ENCODE data around the gene DPP7.

DPP7 gene
- total RNA-seq: 91.3 to 157 (median 130) reads per million in 4 donors

DNA sequence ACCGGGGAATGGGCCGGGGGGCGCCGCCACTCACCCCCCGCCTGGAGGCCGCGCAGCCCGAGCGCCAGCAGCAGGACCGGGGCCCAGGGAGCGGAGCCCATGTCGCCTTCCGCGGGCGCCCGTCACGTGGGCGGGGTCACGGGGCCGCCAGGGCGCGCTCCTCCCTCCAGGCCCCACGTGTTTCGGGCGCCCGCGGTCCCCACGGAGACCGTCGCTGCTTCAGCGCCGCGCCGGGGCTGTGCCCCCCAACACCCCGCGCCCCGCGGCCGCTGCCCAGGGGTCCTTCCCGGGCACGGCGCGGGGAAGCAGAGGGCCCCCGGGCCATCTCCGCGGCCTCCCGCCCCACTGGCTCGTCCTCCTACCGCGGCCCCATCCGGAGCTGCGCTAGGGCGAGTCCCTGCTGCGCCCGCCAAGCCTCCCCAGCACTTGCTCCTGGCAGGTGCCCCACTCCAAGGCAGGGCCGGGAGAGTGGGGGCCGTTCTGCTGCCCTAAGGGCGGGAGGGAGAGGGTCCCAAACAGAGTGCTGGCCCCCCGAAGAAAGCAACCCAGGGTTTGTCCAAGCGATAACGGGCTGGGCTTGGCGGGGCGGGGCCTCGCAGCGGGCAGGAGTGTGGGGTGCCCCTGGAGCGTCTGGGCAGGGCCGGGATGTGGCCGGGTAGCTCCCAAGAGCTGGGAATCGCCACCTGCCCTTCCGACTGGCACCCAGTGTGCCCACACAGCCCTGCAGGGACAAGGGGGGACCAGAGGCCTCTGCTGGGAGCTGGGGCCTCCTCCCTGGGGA lies at the start of gene DPP7:
TSS of gene DPP7 (minus strand) at position 121 of the 781 bp plus-strand sequence. CDS start at position 101, 20 bp downstream.
- DNase-seq: peak; percentile 66 to 82 (median 73)

DNA sequence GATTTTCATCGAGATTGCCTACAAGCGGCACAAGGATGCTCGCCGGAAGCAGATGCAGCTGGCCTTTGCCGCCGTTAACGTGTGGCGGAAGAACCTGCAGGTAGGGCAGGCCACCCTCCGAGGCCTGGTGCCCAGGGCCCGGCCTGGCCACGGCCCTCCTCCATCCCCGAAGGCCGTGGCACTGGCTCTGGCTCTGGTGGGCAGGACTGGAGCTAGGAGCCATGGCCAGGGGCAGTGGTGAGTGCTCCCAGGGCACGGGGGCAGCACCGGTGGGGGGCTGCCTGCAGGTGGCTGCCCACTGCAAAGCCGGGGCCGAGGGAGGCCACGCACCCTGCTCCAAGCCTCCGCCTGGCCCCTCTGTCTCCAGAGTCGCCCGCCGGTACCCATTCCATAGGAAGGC lies 49.3 kb upstream of the DPP7 start:
- no peak for DNase-seq

DNA sequence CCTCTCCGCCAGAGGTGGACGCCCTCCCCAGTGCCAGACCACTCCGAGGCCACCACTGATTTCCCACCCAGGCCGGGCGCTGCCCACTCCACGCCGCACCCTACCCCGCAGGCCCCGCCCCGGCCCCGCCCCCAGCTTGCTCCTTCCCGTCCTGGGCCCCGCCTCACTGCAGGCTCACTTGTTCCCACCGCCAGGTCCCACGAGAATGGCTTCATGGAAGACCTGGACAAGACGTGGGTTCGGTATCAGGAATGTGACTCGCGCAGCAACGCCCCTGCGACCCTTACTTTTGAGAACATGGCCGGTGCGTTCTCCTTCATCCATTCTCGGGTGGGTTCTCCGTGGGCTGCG lies 48.8 kb upstream of the DPP7 start:
- DNase-seq: no peak

DNA sequence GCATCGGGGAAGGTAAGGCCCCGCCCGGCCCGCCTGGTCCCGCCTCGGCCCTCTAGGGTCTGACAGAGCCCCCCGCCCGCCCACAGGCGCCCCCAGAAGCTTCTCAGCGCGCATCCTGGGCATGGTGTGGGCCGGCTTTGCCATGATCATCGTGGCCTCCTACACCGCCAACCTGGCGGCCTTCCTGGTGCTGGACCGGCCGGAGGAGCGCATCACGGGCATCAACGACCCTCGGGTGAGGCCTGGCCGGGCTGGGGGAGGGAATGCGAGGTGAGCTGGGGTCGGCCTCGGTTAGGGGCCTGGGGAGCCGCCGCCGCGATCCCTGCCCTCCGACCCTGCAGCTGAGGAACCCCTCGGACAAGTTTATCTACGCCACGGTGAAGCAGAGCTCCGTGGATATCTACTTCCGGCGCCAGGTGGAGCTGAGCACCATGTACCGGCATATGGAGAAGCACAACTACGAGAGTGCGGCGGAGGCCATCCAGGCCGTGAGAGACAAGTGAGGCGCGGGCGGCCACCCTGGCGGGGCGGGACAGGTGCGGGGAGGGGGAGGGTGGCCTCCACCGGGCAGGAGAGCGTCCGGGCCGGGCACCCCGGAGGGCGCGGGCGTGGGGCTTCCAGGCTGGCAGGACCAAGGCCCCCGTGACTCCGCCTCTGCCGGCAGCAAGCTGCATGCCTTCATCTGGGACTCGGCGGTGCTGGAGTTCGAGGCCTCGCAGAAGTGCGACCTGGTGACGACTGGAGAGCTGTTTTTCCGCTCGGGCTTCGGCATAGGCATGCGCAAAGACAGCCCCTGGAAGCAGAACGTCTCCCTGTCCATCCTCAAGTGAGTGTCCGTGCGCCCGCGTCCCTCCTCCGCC lies 48.2 kb upstream of the DPP7 start:
- no peak for DNase-seq

DNA sequence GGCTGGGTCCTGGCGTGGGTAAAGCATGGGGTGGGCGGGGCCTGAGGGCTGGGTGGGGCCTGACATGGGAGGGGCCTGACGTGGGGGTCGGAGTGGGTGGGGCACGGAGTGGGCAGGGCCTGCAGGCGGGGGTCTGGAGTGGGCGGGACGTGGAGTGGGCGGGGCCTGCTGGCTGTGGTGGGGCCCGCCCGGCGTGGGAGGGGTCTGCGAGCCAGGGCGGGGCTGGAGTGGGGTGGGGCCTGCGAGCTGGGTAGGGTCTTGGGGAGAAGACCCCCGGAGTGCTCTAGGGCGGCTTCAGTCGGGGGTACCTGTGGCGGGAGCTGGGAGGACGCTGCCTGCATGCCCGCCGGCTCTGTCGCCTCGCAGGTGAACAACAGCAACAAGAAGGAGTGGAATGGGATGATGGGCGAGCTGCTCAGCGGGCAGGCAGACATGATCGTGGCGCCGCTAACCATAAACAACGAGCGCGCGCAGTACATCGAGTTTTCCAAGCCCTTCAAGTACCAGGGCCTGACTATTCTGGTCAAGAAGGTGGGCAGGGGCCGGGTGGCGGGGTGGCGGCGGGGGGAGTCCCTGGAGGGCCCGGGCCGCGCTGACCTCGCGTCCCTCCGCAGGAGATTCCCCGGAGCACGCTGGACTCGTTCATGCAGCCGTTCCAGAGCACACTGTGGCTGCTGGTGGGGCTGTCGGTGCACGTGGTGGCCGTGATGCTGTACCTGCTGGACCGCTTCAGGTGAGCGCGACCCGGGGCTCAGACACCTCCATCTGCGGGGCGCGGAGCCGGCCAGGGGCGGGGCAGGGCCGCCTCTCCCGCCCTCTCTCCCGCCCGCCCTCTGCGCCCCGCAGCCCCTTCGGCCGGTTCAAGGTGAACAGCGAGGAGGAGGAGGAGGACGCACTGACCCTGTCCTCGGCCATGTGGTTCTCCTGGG lies 47.3 kb upstream of the DPP7 start:
- DNase-seq: no peak

DNA sequence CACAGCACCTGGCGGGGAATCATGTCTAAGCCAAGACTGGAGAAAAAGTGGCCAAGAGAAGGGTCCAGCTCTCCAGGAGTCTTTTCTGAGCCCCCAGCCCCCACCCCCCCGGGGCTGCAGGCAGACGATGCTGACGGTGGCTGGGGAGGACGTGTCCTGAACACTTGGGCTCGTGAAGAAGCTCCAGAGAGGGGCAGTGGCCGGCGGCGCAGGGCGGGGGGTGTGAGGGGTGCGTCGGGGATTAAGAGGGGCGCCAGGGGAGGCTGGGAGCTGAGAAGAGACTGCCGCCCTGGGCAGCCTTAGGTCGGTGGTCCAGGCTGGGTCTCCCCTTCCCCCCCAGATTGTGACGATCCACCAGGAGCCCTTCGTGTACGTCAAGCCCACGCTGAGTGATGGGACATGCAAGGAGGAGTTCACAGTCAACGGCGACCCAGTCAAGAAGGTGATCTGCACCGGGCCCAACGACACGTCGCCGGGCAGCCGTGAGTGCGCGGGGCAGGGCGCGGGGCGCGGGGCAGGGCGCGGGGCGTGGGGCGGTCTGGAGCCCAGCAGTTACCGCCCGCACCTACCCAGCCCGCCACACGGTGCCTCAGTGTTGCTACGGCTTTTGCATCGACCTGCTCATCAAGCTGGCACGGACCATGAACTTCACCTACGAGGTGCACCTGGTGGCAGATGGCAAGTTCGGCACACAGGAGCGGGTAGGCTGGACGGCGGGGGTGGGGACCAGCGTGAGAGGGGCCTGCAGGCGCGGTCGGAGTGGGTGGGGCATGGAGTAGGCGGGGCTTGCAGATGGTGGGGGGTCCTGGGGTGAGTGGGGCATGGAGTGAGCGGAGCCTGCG lies 46.4 kb upstream of the DPP7 start:
- no peak for DNase-seq

DNA sequence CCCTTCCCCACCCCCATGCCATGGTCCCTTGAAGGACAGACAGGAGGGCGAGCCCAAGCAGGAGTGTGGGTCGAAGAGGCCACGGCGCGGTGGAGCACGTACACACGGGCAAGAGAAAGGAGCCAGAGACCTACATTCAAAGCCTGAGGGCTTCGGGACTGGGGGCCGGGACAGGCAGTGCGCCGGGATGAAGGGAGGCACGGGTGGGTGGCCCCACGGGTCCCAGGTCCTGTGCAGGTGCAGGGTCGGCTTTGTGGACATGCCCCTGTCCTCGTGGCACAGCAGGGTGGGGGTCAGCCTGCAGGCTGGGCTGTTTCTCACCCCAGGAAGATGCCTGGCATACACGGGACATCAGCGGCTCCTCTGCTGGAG lies 45.5 kb upstream of the DPP7 start:
- DNase-seq: no peak

DNA sequence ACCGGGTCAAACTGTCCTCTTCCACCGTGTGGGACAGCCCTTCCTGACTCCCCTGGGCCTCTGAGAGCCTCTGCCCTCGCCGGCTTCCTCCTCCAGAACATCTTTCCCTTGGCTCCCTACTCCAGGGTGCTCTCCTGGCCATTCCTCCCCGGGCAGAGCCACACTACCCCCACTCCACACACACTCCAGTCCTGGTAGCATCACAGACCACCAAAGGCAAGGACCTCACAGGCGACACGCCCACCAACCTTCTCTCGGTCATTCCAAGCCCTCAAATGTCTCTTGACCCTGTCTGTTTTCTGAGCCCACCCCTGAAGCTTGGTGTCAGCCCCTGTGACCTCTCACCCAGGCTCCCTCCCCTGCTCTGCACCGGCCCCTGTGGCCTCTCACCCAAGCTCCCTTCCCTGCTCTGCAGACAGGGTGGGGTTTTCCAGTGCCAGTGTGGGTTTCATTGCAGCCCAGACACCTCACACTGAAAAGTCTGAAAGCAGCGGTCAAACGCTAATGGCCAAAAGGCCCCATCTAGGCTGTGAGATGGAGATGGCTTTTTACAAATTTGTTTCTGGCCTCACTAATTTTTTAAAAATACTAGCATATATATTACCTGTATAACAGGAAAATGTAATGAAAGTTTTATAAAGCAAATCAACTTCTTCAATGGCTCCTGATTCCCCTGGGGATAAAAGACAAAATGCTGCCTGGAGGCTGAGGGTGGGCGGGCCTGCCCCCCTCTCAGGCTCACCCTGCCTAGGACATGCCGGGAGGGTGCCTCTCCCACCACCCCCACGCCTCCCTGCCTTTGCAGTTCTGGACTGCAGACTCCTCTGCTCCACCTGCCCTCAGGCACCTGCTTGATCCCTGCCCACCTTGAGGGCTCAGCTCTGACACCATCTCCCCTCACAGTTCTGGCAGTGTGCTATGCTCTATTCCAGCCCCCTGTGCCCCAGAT lies 44.8 kb upstream of the DPP7 start:
- no peak for DNase-seq

DNA sequence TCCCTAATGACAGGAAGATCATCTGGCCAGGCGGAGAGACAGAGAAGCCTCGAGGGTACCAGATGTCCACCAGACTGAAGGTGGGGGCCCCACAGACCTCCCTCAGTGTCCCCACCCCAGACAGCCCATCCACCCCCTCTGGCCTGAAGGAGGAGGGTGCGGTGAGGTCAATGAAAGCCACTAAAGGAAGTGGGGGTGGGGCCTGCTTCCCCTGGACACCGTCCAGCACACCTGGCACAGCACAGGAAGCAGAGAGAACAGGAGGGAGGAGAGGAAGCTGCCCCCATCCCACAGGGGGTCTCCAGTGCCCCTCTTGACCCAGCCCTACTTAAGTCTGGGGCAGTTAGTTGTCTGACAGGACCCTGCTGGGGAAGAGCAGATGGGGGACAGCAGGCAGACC lies 44.1 kb upstream of the DPP7 start:
- no peak for DNase-seq

DNA sequence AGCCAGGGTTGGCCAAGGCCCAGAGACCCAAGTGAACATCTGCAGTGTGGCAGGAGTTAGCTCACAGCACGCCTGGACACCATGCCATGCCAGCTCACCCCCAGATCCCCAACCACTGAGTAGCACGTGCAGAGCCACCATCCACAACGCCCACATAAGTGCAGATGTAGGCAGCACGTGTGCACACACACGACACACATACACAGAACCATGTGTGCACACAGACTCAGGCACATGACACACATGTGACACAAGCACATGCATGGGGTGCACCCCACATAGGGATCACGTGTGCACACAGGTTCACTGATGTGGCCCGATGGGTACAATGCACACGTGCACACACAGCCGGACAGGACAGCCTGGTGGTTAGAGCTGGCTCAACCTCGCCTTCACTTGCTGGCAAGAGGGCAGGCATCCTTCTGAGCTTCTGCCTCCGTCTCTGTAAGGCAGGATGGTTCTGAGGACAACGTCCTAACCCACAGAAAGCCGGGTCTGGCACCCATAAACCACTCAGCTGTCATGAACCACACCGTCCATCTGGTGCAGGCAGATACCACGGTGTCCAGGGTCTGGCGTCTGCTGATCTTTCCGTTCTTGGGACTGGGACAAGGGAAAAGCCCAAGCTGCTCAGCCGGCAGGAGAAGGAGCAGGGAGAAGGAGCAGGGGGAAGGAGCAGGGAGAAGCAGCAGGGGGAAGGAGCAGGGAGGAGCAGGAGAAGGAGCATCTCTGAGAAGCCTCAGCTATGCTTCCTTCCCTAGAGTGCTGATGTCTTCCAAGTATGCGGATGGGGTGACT lies 43.3 kb upstream of the DPP7 start:
- no peak for DNase-seq

DNA sequence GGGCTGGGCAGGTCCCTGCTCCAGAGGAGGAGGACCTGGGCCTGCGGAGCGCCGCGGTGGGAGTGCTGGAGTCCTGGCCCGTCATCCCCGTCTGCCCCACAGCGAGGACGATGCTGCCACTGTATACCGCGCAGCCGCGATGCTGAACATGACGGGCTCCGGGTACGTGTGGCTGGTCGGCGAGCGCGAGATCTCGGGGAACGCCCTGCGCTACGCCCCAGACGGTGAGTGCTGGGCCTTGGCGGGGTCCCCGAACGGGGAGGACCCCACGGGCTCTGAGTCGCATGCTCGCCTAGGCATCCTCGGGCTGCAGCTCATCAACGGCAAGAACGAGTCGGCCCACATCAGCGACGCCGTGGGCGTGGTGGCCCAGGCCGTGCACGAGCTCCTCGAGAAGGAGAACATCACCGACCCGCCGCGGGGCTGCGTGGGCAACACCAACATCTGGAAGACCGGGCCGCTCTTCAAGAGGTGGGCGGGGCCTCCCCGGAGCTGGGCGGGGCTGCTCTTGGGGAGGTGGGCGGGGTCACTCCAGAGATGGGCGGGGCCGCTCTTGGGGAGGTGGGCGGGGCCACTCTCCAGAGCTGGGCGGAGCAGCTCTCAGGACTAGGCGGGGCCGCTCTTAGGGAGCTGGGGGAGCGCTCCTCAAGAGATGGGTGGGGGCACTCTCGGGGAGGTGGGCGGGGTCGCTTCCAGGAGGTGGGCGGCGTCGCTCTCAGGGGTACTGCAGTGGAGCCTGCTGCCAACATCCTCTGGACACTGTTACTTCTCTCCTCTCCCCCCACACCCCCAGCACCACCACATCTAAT lies 42.2 kb upstream of the DPP7 start:
- DNase-seq: peak in 4 of 5 donors; percentile 42 to 51 (median 48)

DNA sequence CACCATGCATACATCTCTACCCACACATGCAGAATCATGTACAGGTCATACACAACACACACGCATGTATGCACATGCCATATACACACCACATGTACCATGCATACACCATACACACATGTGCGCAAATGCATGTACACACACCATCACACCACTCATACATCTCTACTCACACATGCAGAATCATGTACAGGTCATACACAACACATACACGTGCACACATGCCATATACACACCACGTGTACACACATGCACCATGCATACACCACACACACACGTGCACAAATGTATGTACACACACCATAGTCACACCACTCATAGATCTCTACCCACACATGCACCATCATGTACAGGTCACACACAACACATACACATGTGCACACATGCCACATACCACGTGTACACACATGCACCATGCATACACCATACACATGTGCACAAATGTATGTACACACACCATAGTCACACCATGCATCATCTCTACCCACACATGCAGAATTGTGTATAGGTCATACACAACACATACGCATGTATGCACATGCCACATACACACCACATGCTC lies 38.4 kb upstream of the DPP7 start:
- DNase-seq: no peak

DNA sequence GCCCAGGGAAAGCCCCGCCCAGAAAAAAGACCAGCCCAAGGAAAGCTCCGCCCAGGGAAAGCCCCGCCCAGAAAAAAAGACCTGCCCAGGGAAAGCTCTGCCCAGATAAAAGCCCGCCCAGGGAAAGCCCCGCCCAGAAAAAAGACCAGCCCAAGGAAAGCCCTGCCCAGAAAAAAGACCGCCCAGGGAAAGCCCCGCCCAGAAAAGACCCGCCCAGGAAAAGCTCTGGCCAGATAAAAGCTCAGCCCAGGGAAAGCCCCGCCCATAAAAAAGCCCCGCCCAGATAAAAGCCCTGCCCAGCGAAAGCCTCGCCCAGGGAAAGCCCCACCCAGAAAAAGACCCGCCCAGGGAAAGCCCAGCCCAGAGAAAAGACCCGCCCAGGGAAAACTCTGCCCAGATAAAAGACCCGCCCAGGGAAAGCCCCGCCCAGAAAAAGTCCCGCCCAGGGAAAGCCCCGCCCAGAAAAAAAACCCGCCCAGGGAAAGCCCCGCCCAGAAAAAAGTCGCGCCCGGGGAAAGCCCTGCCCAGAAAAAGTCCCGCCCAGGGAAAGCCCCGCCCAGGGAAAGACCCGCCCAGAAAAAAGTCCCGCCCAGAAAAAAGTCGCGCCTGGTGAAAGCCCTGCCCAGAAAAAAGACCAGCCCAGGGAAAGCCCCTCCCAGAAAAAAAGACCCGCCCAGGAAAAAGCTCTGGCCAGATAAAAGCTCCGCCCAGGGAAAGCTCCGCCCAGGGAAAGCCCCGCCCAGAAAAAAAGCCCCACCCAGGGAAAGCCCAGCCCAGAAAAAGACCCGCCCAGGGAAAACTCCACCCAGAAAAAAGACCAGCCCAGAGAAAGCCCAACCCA lies 36.3 kb upstream of the DPP7 start:
- DNase-seq: peak in 1 of 5 donors; percentile 63

DNA sequence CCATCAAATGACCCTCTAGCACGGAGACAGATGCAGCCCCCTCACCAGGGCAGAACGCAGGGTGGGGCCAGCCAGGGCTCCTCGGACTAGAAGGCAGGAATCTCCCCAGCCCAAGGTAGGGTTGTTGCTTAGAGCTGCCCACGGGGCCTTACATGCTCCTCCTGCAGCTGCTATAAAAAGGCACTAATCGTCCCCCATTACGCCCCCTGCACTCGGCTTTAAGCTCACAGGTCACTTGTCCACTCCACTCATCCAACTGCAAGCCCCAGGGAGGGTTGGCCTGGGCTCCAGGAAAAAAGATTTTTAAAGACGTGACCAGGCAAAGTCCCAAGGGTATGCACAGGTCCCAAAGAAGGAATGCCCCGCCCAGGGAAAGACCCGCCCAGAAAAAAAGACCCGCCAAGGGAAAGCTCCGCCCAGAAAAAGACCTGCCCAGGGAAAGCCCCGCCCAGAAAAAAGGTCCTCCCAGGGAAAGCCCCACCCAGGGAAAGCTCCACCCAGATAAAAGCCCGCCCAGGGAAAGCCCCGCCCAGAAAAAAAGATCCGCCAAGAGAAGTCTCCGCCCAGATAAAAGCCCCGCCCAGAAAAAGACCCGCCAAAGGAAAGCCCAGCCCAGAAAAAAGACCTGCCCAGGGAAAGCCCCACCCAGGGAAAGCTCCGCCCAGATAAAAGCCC lies 35.5 kb upstream of the DPP7 start:
- DNase-seq: no peak

DNA sequence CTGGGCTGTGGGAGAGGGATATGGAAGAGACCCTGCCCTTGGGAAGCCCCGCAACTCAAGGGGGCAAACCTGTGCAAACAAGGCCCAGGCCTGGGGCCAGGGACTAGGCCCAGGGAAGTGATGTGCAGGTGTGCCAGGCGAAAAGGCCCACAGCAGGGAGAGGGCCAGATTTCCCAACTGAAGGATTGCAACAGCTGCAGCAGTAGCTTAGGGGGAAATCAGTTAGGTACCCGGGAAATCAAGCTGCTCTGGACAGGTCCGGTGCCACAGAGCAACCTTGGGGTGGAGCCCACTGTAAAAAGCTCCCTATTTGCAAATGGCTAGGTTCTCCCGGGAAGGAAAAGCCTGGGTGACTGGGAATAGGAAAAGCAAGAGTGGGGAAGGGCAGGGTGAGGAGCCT lies 34.8 kb upstream of the DPP7 start:
- DNase-seq: no peak

DNA sequence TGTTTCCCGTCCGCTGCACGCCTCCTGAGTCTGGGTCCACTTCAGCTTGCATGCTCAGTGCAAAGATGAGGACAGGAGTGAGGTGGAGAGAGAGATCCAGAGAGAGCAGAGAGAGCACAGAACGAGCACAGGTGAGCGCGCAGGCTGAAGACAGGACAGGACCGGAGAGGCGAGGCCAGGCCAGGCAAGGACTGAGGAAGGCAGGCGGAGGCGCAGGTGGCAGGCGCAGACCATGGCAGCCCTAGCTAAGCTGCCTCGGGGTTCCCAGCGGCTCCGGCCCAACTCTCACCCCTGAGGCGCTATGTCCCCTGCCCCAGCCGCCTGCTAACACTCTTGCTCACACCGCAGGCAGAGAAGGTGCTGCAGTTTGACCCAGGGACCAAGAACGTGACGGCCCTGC lies 34.1 kb upstream of the DPP7 start:
- no peak for DNase-seq

DNA sequence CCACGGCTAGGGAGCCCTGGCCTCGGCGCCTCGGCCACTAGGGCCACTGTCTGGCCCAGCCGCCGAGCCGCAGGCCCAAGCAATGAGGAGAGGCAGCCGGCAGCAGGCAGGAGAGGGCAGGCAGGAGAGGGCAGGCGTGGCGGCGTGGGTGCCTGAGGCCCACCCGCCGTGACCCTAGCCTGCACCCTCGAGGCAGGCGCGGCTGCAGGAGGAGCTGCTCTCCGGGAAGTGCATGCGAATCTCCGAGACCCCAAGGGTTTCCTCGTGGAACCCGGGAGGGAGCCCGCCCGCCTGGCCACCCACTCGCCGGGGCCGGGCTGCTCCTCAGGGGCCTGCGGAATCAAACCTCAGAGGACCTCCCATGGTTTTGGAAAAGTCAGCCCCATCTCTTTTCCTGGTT lies 33.7 kb upstream of the DPP7 start:
- peak in 1 of 5 donors; percentile 5 for DNase-seq

All from T-helper 1 cell (primary cell).